Astrocyte of the spinal cord (primary cell): Measurements from ENCODE around the gene SCAMP1.
"Not testable (repeated sequence)": the region's sequence is repeated elsewhere in the genome, so short reads cannot be mapped to it uniquely, and the experiment has no call there.

Experiments used
- DNase-seq: peaks from one replicate; pipeline ENCODE4 v3.0.0; 2011; ENCODE audit warnings: low read depth, low spot score
- H3K4me3 ChIP-seq: 2 replicates; pipeline ENCODE4 v1.5.1; 2011; ENCODE audit warnings: low read depth, mild to moderate bottlenecking, low read length, moderate library complexity
- in situ Hi-C: cut with HindIII; loops from 2 replicates; pipeline ENCODE4 v1.10.0; 2017; ENCODE audit warnings: low sequenced_read_pairs
- TF ChIP-seq, protein P1 (sequence below): IDR thresholded peaks from 2 replicates; pipeline ENCODE4 v1.5.1; 2012; ENCODE audit warnings: low read depth, mild to moderate bottlenecking, low read length, inconsistent platforms

SCAMP1 gene

DNA sequence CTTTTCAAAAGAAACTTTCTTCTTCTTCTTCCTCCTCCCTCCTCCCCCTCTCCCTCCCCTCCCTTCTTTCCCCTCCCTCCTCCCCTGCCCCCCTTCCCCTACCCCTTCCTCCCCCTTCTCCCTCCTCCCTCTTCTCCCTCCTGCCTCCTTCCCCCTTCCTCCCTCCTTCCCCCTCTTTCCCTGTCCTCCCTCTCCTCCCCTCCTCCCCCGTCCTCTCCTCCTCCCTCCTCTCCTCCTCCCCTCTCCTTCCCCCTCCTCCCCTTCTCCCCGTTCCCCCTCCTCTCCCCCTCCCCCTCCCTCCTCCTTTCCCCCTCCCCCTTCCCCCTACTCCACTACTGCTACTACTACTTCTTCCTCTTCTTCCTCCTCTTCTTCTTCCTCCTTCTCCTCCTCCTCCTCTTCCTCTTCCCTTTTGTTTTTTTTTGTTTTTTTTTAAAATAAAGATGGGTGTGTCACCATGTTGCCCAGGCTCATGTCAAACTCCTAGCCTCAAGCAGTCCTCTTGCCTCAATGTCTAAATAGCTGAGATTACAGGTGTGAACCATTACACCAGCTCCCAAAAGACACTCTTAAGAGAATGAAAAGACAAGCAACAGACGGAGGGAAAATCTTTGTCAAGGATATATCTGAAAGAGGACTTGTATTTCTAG lies 87.5 kb downstream of the SCAMP1 start:
- in situ Hi-C loops, result no loop called here
- no peak for DNase-seq
- TF ChIP-seq, protein P1, sequence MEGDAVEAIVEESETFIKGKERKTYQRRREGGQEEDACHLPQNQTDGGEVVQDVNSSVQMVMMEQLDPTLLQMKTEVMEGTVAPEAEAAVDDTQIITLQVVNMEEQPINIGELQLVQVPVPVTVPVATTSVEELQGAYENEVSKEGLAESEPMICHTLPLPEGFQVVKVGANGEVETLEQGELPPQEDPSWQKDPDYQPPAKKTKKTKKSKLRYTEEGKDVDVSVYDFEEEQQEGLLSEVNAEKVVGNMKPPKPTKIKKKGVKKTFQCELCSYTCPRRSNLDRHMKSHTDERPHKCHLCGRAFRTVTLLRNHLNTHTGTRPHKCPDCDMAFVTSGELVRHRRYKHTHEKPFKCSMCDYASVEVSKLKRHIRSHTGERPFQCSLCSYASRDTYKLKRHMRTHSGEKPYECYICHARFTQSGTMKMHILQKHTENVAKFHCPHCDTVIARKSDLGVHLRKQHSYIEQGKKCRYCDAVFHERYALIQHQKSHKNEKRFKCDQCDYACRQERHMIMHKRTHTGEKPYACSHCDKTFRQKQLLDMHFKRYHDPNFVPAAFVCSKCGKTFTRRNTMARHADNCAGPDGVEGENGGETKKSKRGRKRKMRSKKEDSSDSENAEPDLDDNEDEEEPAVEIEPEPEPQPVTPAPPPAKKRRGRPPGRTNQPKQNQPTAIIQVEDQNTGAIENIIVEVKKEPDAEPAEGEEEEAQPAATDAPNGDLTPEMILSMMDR, result no peak

DNA sequence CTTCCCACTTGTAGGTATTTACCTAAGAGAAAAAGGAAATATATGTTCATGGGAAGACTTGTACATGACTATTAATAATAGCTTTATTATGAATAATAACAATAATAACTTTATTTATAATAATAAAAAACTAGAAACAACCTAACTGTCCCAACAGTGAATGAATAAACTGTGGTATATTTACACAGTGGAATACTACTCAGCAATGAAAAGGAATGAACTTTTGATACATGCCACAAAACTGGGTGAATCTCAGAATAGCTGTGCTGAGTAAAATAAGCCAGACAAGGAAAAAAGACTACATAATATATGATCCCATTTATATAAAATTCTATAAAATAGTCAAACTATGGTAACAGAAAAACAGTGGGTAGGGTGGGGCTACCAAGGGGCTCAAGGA lies 88.7 kb downstream of the SCAMP1 start:
- in situ Hi-C loops, result no loop called here
- DNase-seq, result no peak
- TF ChIP-seq, protein P1, result no peak
- H3K4me3 ChIP-seq, result no peak overlapping the region

More for the DNA sequence above, 87.5 kb downstream of the SCAMP1 start:
- no peak overlapping the region for H3K4me3 ChIP-seq

DNA sequence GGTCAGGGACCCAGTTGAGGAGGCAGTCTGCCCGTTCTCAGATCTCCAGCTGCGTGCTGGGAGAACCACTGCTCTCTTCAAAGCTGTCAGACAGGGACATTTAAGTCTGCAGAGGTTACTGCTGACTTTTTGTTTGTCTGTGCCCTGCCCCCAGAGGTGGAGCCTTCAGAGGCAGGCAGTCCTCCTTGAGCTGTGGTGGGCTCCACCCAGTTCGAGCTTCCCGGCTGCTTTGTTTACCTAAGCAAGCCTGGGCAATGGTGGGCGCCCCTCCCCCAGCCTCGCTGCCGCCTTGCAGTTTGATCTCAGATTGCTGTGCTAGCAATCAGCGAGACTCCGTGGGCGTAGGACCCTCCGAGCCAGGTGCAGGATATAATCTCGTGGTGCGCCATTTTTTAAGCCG lies 97.1 kb downstream of the SCAMP1 start:
- in situ Hi-C loops, H3K4me3 ChIP-seq, DNase-seq: not testable (repeated sequence)

DNA sequence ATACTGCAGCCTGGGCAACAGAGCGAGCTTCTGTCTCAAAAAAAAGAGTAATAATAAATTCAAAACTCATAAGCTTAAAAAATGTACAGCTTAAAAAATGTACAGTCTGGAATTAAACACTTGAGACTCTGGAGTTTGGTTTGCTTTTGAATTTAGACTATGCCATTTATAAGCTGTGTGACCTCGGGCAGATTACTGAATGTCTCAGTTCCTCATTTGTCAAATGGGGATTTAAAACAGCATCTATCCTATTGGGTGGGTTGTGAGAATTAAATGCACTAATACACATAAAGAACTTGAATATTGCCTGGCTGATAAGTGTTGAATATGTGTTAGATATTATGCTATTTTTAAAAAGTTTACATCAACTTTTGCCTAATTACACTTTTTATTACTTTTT lies 98.4 kb downstream of the SCAMP1 start:
- TF ChIP-seq, protein P1, result no peak
- no peak for DNase-seq
- in situ Hi-C loops, result no loop called here
- H3K4me3 ChIP-seq, result no peak overlapping the region

DNA sequence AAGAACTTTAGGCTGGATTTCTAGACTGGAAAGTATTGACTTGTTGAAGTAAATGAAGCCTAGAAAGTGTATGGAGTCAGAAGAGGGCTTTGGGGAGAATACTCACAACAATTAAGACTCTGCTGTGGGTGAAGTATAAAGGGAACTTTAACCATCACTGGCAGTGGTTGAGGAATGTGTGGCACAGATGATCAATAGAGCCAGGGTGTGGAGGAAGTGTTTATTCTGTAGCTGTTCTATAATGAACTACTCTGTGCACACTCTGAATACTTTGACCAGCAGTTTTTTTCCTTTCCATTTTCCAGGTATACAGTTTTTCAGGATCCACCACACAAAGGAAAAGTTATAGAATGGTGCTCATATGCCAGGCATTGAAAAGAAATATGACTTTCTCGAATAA lies 106.7 kb downstream of the SCAMP1 start:
- in situ Hi-C loops, result no loop called here
- TF ChIP-seq, protein P1, result no peak
- no peak for DNase-seq
- H3K4me3 ChIP-seq, result no peak overlapping the region

DNA sequence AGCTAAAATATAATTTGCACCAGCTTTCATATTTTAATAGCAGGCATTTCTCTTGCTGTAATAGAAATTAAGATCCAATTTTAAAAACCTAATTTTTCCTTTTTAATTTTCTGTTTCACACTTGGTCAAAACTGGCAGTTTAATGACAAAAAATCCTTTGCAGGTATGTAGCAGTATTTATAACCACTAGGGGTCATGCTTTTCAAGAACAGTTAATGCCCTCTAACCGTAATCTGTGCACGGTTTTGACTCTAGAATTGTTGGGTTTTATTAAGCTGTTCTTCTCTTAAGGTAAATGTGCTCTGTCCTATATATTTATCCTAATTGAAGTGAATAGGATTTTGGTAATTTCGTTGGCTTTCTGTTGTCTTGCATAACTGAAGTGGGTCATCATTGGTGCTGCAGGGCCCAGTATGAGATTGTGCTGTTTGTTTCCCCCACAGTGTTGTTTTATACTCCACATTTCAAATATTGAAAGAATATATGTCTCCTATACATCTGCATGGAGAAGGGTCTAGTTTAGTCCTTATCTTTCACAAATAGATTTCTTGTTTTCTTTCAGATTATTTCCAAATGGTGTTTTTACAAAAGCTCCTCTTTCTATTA lies 107.4 kb downstream of the SCAMP1 start:
- no peak overlapping the region for H3K4me3 ChIP-seq
- in situ Hi-C loops, result no loop called here
- TF ChIP-seq, protein P1, result peak; percentile 68
- peak; percentile 62 for DNase-seq

DNA sequence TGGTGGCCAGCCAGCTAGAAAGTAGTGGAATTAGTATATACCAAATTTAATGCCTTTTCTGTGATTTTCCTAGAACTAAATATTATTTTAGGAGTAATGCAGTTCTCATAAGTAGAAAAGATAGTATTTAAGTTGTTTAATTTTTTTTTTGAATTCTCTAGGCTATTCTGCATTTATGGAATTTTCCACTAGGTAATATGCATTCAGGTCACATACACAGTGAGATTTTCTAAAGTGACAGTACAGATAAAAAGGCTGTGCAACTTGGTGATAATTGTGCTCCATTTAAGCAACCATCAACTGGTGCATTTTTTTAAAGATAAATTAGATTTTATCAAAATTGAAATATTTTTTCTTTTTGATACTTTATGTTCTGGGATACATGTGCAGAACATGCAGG lies 111.5 kb downstream of the SCAMP1 start:
- no peak for DNase-seq
- in situ Hi-C loops, result no loop called here
- TF ChIP-seq, protein P1, result no peak
- H3K4me3 ChIP-seq, result no peak overlapping the region
